GM23338 (cell line): ENCODE data around the gene PDIA2. TPM values are rescaled to one million over a fixed set of nuclear protein-coding genes. Genes with fewer than 3 reads are reported as not detected.
A peak's percentile ranks its signal among the peaks of the same experiment; 100 is the strongest.

Source experiments
- ATAC-seq: fragments of 200-7000 bp; cut with Tn5 transposase; 3 replicates; pipeline ENCODE4 v1.9.1; 2020
- DNase-seq: peaks from one replicate; pipeline ENCODE4 v3.0.0-alpha.2; 2015; ENCODE audit warnings: low spot score
- H2AFZ ChIP-seq: fragments of 200-600 bp; sonication (generic); 2 replicates; pipeline ENCODE4 v1.8.0; 2016; ENCODE audit warnings: antibody characterized with exemption, mild to moderate bottlenecking, moderate library complexity
- H3F3A ChIP-seq: fragments of 200-600 bp; sonication (generic); replicated peaks from 2 replicates; pipeline ENCODE4 v1.8.0; 2017; ENCODE audit warnings: antibody characterized with exemption, mixed run types, low read depth
- H3K27ac ChIP-seq: fragments of 200-600 bp; sonication (generic); 2 replicates; pipeline ENCODE4 v1.6.1; 2016; ENCODE audit warnings: low read depth
- H3K27me3 ChIP-seq: fragments of 200-600 bp; sonication (generic); 2 replicates; pipeline ENCODE4 v1.8.0; 2016; ENCODE audit warnings: mild to moderate bottlenecking, mixed run types, moderate library complexity; ENCODE audit not compliant: insufficient read depth
- H3K36me3 ChIP-seq: fragments of 200-600 bp; sonication (generic); 2 replicates; pipeline ENCODE4 v1.8.0; 2016; ENCODE audit warnings: mild to moderate bottlenecking; ENCODE audit not compliant: insufficient read depth
- H3K4me1 ChIP-seq: fragments of 200-600 bp; sonication (generic); 2 replicates; pipeline ENCODE4 v1.8.0; 2016; ENCODE audit warnings: mild to moderate bottlenecking, moderate library complexity; ENCODE audit not compliant: insufficient read depth
- H3K4me2 ChIP-seq: fragments of 200-600 bp; sonication (generic); 2 replicates; pipeline ENCODE4 v1.7.1; 2017; ENCODE audit warnings: mixed run types
- H3K4me3 ChIP-seq: fragments of 200-600 bp; sonication (generic); 2 replicates; pipeline ENCODE4 v1.6.1; 2016; ENCODE audit warnings: mixed run types
- H3K79me2 ChIP-seq: fragments of 200-600 bp; sonication (generic); replicated peaks from 2 replicates; pipeline ENCODE4 v1.8.0; 2017; ENCODE audit warnings: mild to moderate bottlenecking; ENCODE audit not compliant: insufficient read depth
- H3K9me2 ChIP-seq: fragments of 200-600 bp; sonication (generic); 2 replicates; pipeline ENCODE4 v1.8.0; 2017; ENCODE audit not compliant: insufficient read depth
- H4K20me1 ChIP-seq: fragments of 200-600 bp; sonication (generic); replicated peaks from 2 replicates; pipeline ENCODE4 v1.8.0; 2017; ENCODE audit warnings: mild to moderate bottlenecking; ENCODE audit not compliant: insufficient read depth
- H3K27ac Mint-ChIP-seq: 2 replicates; pipeline ENCODE4 v1.8.0; 2020; ENCODE audit warnings: inconsistent platforms, mild to moderate bottlenecking, moderate library complexity, mixed read lengths
- H3K27me3 Mint-ChIP-seq: 3 replicates; pipeline ENCODE4 v1.8.0; 2022; ENCODE audit warnings: low read depth, mild to moderate bottlenecking, moderate library complexity, mixed read lengths, inconsistent platforms; ENCODE audit not compliant: insufficient read depth, poor library complexity
- H3K36me3 Mint-ChIP-seq: 3 replicates; pipeline ENCODE4 v1.8.0; 2021; ENCODE audit warnings: low read depth, mild to moderate bottlenecking, inconsistent platforms, moderate library complexity, mixed read lengths
- H3K4me1 Mint-ChIP-seq: 3 replicates; pipeline ENCODE4 v1.8.0; 2020; ENCODE audit warnings: mild to moderate bottlenecking, inconsistent platforms, mixed read lengths
- H3K4me3 Mint-ChIP-seq: 3 replicates; pipeline ENCODE4 v1.8.0; 2021; ENCODE audit warnings: moderate library complexity, mild to moderate bottlenecking, inconsistent platforms, mixed read lengths
- H3K9me3 Mint-ChIP-seq: 3 replicates; pipeline ENCODE4 v1.8.0; 2020; ENCODE audit warnings: moderate library complexity, mild to moderate bottlenecking, inconsistent platforms, mixed read lengths
- EZH2 ChIP-seq: fragments of 200-600 bp; sonication (generic); IDR thresholded peaks from one replicate; pipeline ENCODE4 v1.8.0; 2017; ENCODE audit warnings: antibody characterized with exemption, mild to moderate bottlenecking, low read depth; ENCODE audit not compliant: unreplicated experiment
- JUNB ChIP-seq: IDR thresholded peaks from one replicate; pipeline ENCODE4 v1.6.1; 2016; ENCODE audit warnings: antibody characterized with exemption; ENCODE audit not compliant: unreplicated experiment
- POLR2AphosphoS5 ChIP-seq: IDR thresholded peaks from 2 replicates; pipeline ENCODE4 v1.6.1; 2016; ENCODE audit warnings: antibody characterized with exemption, low read depth
- ZNF114 ChIP-seq: fragments of 250-450 bp; sonication (Bioruptor Pico); IDR thresholded peaks from 2 replicates; pipeline ENCODE4 v1.5.0; 2020; ENCODE audit warnings: mild to moderate bottlenecking, moderate library complexity
- ZNF331 ChIP-seq: fragments of 250-450 bp; sonication (Bioruptor Pico); IDR thresholded peaks from 2 replicates; pipeline ENCODE4 v1.5.0; 2020; ENCODE audit warnings: low read depth, mild to moderate bottlenecking, moderate library complexity
- polyA plus RNA-seq: library from polyadenylated mRNA; unstranded; fragments of >200 nt; fragmentation: Nextera tagmentation; extraction: Ambion mirVana; gene quantifications from 2 replicates; pipeline ENCODE4 v1.2.1, GENCODE V29; 2016
- total RNA-seq: library from RNA; depleted of rRNA; stranded (reverse); fragments of >200 nt; shearing (Covaris generic); gene quantifications from 2 replicates; pipeline ENCODE4 v1.2.3, GENCODE V29; 2014
- TF ChIP-seq, protein P1 (sequence below), 2 experiments: fragments of 200-600 bp in 1 of 2; sonication (generic) in 1 of 2; conservative IDR thresholded peaks; 2 replicates each; pipeline versions ENCODE4 v1.5.1 to v1.6.1; 2016 to 2017; ENCODE audit warnings: antibody characterized with exemption in 2 of 2, low read depth in 2 of 2, mild to moderate bottlenecking in 2 of 2, moderate library complexity in 1 of 2
- TF ChIP-seq, protein P2 (sequence below): fragments of 250-450 bp; sonication (Bioruptor Pico); IDR thresholded peaks from 2 replicates; pipeline ENCODE4 v1.5.0; 2020; ENCODE audit warnings: mild to moderate bottlenecking, moderate library complexity

PDIA2 gene
- total and polyA plus RNA-seq, 2 experiments from 2014 or later, result 0.39 to 0.87 TPM

DNA sequence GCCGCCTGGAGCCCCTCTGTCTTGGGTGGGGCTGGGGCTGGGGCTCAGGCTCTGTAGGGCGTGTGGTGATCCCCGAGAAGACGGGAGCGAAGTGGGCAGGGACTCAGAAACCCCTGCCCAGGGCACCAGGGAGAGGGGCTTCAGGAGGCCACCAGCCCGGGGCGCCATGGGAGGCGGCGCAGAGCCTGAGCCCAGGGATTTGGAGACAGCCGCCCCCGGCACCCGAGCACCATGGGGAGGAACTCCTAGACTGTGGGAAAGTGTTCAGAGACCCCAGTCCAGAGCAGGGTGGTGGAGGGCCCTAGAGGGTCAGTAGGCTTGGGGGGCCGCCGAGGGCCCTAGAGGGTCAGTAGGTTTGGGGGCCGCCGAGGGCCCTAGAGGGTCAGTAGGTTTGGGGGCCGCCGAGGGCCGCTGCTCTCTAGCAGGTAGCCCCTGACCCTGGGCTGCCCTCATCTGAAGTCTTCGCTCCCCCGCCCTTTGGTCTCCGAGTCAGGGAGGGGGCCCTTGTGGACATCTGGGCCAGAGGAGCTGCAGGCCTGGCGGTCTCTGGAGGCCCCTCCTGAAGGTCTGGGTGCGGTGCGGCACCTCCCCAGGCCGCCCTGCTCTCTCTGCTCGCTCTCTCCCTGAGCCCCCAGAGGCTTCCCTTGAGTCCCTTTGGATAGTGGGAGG lies 1.8 kb upstream of the PDIA2 start:
- TF ChIP-seq POLR2AphosphoS5, result no peak
- no peak for TF ChIP-seq ZNF114 (CRISPR knock-in tag)
- TF ChIP-seq, protein P1, sequence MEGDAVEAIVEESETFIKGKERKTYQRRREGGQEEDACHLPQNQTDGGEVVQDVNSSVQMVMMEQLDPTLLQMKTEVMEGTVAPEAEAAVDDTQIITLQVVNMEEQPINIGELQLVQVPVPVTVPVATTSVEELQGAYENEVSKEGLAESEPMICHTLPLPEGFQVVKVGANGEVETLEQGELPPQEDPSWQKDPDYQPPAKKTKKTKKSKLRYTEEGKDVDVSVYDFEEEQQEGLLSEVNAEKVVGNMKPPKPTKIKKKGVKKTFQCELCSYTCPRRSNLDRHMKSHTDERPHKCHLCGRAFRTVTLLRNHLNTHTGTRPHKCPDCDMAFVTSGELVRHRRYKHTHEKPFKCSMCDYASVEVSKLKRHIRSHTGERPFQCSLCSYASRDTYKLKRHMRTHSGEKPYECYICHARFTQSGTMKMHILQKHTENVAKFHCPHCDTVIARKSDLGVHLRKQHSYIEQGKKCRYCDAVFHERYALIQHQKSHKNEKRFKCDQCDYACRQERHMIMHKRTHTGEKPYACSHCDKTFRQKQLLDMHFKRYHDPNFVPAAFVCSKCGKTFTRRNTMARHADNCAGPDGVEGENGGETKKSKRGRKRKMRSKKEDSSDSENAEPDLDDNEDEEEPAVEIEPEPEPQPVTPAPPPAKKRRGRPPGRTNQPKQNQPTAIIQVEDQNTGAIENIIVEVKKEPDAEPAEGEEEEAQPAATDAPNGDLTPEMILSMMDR (conservative IDR thresholded peaks at IDR 0.05; ENCODE audit: low read depth in 2 of 2), result no peak
- TF ChIP-seq EZH2, result no peak
- no peak for TF ChIP-seq ZNF331 (CRISPR knock-in tag)
- TF ChIP-seq, protein P2, sequence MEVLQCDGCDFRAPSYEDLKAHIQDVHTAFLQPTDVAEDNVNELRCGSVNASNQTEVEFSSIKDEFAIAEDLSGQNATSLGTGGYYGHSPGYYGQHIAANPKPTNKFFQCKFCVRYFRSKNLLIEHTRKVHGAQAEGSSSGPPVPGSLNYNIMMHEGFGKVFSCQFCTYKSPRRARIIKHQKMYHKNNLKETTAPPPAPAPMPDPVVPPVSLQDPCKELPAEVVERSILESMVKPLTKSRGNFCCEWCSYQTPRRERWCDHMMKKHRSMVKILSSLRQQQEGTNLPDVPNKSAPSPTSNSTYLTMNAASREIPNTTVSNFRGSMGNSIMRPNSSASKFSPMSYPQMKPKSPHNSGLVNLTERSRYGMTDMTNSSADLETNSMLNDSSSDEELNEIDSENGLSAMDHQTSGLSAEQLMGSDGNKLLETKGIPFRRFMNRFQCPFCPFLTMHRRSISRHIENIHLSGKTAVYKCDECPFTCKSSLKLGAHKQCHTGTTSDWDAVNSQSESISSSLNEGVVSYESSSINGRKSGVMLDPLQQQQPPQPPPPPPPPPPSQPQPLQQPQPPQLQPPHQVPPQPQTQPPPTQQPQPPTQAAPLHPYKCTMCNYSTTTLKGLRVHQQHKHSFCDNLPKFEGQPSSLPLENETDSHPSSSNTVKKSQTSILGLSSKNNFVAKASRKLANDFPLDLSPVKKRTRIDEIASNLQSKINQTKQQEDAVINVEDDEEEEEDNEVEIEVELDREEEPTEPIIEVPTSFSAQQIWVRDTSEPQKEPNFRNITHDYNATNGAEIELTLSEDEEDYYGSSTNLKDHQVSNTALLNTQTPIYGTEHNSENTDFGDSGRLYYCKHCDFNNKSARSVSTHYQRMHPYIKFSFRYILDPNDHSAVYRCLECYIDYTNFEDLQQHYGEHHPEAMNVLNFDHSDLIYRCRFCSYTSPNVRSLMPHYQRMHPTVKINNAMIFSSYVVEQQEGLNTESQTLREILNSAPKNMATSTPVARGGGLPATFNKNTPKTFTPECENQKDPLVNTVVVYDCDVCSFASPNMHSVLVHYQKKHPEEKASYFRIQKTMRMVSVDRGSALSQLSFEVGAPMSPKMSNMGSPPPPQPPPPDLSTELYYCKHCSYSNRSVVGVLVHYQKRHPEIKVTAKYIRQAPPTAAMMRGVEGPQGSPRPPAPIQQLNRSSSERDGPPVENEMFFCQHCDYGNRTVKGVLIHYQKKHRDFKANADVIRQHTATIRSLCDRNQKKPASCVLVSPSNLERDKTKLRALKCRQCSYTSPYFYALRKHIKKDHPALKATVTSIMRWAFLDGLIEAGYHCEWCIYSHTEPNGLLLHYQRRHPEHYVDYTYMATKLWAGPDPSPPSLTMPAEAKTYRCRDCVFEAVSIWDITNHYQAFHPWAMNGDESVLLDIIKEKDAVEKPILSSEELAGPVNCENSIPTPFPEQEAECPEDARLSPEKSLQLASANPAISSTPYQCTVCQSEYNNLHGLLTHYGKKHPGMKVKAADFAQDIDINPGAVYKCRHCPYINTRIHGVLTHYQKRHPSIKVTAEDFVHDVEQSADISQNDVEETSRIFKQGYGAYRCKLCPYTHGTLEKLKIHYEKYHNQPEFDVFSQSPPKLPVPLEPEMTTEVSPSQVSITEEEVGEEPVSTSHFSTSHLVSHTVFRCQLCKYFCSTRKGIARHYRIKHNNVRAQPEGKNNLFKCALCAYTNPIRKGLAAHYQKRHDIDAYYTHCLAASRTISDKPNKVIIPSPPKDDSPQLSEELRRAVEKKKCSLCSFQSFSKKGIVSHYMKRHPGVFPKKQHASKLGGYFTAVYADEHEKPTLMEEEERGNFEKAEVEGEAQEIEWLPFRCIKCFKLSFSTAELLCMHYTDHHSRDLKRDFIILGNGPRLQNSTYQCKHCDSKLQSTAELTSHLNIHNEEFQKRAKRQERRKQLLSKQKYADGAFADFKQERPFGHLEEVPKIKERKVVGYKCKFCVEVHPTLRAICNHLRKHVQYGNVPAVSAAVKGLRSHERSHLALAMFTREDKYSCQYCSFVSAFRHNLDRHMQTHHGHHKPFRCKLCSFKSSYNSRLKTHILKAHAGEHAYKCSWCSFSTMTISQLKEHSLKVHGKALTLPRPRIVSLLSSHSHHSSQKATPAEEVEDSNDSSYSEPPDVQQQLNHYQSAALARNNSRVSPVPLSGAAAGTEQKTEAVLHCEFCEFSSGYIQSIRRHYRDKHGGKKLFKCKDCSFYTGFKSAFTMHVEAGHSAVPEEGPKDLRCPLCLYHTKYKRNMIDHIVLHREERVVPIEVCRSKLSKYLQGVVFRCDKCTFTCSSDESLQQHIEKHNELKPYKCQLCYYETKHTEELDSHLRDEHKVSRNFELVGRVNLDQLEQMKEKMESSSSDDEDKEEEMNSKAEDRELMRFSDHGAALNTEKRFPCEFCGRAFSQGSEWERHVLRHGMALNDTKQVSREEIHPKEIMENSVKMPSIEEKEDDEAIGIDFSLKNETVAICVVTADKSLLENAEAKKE (CRISPR knock-in tag), result no peak
- TF ChIP-seq JUNB, result no peak
- 0 out of 2 replicates have a peak overlapping the region, but pooled peaks have one; percentile 94 for H2AFZ ChIP-seq

More for the DNA sequence above, 1.8 kb upstream of the PDIA2 start:
- Histone ChIP-seq H3K27ac (no peak overlapping the region), H3K79me2 (no peaks in the 10 kb centered on the region), H3K4me2 (peak overlapping the region; percentile 82), H3K36me3 (no peaks in the 10 kb centered on the region), H3K9me2 (no peaks in the 10 kb centered on the region), H3K27me3 (peaks cover 44% of the 10 kb centered on the region), H3F3A (peaks cover 4% of the 10 kb centered on the region; the same call in 1 of the 2 replicates), H4K20me1 (0 out of 2 replicates have a peak, but pooled peaks cover 2% of the 10 kb centered on the region), H3K4me3 (peak overlapping the region; percentile 69), H3K4me1 (no peaks in the 10 kb centered on the region)
- DNase-seq (no peak), ATAC-seq (peak; percentile 21)
- H3K4me3 Mint-ChIP-seq, result peak overlapping the region; percentile 66
- H3K9me3 Mint-ChIP-seq, result no peaks in the 10 kb centered on the region
- peaks cover 31% of the 10 kb centered on the region for H3K27me3 Mint-ChIP-seq
- H3K36me3 Mint-ChIP-seq, result no peaks in the 10 kb centered on the region
- H3K4me1 Mint-ChIP-seq, result no peaks in the 10 kb centered on the region
- H3K27ac Mint-ChIP-seq, result no peak overlapping the region
